SW 1271 (cell line): ENCODE results near the gene ADK.
"Not testable (repeated sequence)": the region's sequence is repeated elsewhere in the genome, so short reads cannot be mapped to it uniquely, and the experiment has no call there.

Source experiments
- DNase-seq, 2 experiments: peaks; one replicate each; lab custom pipeline; 2025; lab: John Stamatoyannopoulos, UW

Gene ADK

GRCh38 chr10:74186678-74187077 is 35.7 kb downstream of the ADK start:
- DNase-seq: no peak

GRCh38 chr10:74187237-74187636 is 36.2 kb downstream of the ADK start:
- DNase-seq: no peak

- DNase-seq: not testable (repeated sequence)
These were observed 37.6 kb downstream of the ADK start for GRCh38 chr10:74188617-74189016.

- DNase-seq: peak in 1 of 2 experiments; percentile 66
These were observed 39.0 kb downstream of the ADK start for GRCh38 chr10:74189999-74190421.

DNA sequence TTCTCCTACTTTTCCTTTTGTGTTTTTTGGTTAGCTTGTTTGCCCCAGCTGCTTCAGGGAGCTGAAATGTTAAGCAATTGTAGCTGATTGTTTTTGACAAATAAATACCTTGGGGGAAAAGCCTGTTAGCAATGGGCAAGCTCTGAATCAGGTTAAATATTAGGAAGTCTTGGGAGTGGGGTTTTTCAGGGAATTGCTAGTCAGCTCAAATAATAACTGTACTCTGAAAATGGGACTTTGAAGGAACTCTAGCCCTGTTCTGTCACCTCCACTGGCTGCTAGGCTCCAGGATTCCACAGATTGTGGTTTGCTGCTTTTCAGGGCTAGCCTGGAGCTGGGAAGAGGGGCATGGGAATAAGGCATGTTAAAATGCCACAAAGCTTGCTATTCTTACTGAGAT is 39.5 kb downstream of the ADK start:
- DNase-seq: no peak

DNA sequence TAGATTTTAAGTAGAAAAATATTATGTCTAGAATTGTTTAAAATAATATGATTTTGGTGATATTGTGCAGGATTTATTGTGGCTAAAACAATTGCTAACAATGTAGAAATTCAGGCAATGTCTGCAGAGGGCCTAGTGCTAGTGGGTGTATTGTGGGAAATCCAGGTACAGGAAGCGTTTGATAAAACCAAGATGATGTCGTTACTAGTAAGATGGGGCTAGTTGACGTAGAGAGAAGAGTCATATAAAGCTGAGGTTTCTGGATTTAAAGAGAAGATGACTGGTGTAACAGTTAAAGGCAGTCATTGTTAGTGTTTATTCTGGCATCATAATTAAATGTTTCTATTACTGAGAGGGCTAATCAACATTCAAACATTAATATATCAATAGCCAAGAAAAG is 43.5 kb downstream of the ADK start:
- DNase-seq: no peak

DNA sequence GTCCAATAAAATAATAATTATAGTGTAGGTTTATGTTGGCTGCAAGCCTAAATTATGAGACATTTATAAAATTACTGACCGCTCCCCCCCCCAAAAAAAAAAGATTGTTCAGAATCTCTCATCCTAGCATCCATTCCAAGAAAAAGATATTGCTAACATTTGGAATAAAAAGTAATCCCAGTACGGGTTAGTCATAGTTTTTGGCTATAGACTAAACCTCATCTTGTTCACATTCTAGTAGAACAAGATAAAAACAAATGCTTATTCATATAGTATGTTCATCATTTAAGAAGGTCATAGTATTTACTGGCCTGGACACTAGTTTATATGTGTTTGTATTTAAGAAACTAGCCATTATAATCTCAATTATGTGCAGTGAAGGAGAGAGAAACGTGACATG is 44.0 kb downstream of the ADK start:
- no peak for DNase-seq

DNA sequence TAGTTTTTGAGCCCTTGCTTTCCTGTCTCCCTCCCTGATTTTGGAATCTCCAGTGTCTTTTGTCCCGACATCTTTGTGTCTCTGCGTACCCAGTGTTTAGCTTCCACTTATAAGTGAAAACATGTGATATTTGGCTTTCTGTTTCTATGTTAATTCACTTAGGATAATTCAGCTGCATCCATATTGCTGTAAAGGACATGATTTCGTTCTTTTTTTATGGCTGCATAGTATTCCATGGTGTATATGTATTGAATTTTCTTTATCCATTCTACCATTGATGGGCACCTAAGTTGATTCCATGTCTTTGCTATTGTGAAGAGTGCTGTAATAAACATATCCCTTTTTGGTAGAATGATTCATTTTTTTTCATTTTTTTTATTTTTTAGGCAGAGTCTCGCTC is 48.3 kb downstream of the ADK start:
- DNase-seq: no peak

DNA sequence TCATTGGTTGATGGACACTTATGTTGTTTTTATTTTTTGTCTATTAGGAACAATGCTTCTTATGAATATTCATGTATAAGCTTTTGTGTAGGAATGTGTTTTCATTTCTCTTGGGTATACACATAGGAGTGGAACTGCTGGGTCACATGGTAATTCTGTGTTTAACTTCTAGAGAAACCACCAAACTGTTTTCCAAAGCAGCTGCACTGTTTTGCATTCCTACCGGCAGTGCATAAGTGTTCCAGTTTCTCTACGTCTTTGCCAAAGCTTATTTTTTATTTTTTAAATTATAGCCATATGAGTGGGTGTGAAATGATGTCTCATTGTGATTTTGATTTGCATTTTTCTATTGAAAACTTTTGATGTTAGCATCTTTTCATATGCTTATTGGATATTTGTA is 51.3 kb downstream of the ADK start:
- no peak for DNase-seq

GRCh38 chr10:74206746-74207145 is 55.7 kb downstream of the ADK start:
- DNase-seq: no peak

- DNase-seq: no peak
These were observed 56.9 kb downstream of the ADK start for GRCh38 chr10:74207691-74208480.

- no peak for DNase-seq
These were observed 58.0 kb downstream of the ADK start for GRCh38 chr10:74208997-74209396.

DNA sequence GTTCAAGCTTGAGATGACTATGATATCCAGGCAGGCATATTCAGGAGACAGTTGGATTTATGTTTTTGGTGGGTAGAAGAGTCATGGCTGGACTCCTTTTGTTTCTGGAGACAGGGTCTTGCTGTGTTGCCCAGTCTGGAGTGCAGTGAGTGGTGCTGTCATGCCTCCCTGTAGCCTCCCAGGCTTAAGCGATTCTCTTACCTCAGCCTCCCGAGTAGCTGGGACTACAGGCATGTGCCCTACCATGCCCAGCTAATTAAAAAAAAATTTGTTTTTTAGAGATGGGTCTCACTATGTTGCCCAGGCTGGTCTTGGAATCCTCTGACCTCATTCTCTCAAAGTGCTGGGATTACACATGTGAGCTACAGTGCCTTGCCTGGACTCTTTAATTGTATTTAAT is 62.0 kb downstream of the ADK start:
- no peak for DNase-seq

GRCh38 chr10:74213571-74214162 is 62.6 kb downstream of the ADK start:
- peak in 1 of 2 experiments; percentile 24 for DNase-seq

- not testable (repeated sequence) for DNase-seq
These were observed 66.1 kb downstream of the ADK start for GRCh38 chr10:74217110-74217509.

- DNase-seq: not testable (repeated sequence)
These were observed 71.4 kb downstream of the ADK start for GRCh38 chr10:74222467-74222866.

DNA sequence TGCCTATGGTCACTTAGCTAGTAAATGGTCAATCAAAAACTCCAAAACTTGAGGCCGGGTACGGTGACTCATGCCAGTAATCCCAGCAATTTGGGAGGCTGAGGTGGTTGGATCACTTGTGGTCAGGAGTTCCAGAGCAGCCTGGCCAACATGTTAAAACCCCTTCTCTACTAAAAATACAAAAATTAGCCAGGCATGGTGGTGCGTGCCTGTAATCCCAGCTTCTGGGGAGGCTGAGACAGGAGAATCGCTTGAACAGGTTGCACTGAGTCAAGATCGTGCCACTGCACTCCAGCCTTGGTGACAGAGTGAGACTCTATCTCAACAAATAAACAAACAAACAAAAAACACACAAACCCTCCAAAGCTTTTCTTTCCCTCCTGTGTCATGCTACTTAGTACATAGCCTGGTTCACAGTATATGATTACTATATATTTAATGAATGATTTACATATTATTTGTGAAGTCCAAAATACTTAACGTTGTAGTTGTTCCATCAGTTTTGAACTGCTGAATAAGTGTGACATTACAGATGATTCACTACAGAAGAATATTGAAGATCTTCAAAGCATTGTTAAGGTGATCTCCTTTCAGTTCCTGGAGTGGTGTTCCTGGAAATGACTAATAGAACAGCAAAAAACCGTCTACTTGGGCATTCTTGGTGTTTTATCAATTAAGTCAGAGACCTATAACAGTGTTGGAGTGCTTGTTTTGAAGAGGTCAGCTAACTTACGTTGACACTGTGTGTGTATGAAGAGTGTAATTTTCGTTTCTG is 72.9 kb downstream of the ADK start:
- peak; percentile 20 to 72 for DNase-seq

- peak in 1 of 2 experiments; percentile 33 for DNase-seq
These were observed 76.8 kb downstream of the ADK start for GRCh38 chr10:74227697-74228424.

GRCh38 chr10:74231375-74231774 is 80.4 kb downstream of the ADK start:
- DNase-seq: no peak

- DNase-seq: no peak
These were observed 82.3 kb downstream of the ADK start for GRCh38 chr10:74233281-74233680.

DNA sequence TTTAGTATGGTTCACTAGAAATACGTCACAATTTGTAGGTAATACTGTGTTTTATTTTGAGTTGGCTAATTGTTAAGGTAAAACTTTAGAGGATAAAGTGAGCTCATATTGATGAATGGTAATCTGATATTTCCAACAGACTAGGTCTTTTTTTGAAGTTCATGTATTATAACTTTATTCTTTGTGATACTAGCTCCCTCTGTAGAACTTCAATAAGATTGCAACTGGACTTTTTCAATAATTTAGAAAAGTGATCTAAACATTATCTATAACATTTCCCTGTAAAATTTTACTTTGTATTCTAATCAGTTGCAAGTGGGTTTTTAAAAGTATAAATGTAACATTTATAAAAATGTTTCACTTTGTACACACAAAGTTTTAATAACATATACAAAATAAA is 83.5 kb downstream of the ADK start:
- DNase-seq: peak in 1 of 2 experiments; percentile 16

- no peak for DNase-seq
These were observed 87.0 kb downstream of the ADK start for GRCh38 chr10:74238031-74238431.
